NCI-H345 treated with DMSO at 0.1 percent for 48 hours (cell line): ENCODE results near the gene NCOA5.
"Not testable (repeated sequence)": the region's sequence is repeated elsewhere in the genome, so short reads cannot be mapped to it uniquely, and the experiment has no call there.

ENCODE experiments used
- DNase-seq: peaks from one replicate; lab custom pipeline; 2025; ENCODE audit not compliant: unreplicated experiment; lab: John Stamatoyannopoulos, UW

NCOA5 gene

GRCh38 chr20:46093531-46093930 lies 3.8 kb upstream of the NCOA5 start:
- DNase-seq, result no peak

DNA sequence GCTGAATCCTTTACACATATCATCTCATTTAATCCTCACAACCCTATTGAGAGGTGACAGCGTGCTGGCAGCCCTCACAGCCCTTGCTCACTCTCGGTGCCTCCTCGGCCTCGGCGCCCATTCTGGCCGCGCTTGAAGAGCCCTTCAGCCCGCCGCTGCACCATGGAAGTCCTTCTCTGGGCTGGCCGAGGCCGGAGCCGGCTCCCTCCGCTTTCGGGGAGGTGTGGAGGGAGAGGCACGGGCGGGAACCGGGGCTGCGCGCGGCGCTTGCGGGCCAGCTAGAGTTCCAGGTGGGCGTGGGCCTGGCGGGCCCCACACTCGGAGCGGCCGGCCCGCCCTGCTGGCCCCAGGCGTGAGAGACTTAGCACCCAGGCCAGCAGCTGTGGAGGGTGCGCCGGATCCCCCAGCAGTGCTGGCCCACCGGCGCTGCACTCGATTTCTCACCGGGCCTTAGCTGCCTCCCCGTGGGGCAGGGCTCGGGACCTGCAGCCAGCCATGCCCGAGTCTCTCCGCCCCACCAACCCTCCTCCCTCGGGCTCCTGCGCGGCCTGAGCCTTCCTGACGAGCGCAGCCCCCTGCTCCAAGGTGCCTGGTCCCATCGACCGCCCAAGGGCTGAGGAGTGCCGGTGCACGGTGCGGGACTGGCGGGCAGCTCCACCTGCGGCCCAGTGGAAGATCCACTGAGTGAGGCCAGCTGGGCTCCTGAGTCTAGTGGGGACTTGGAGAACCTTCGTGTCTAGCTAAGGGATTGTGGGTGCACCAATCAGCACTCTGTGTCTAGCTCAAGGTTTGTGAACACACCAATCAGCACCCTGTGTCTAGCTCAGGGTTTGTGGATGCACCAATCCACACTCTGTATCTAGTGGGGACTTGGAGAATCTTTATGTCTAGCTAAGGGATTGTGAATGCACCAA lies 2.1 kb upstream of the NCOA5 start:
- not testable (repeated sequence) for DNase-seq

GRCh38 chr20:46089167-46089416 lies 670 bp downstream of the NCOA5 start:
- DNase-seq, result no peak

- DNase-seq, result no peak
Observed at GRCh38 chr20:46088409-46089166, 1.2 kb downstream of the NCOA5 start.

DNA sequence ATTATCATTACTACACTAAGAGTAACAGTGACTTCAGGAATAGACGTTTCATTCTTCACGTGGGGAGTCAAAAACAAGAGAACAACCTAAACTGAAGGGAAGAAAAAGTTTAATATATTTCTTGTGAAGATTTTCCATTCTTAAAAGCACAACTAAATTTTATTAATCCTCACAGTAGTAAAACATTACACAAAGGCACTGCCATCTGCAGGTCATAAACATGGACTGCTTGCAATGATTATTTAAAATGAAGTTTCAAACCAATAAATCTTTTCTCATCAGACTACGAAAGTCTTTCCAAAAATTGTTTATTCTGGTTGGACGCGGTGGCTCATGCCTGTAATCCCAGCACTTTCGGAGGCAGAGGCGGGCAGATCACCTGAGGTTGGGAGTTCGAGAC lies 2.6 kb downstream of the NCOA5 start:
- no peak for DNase-seq

DNA sequence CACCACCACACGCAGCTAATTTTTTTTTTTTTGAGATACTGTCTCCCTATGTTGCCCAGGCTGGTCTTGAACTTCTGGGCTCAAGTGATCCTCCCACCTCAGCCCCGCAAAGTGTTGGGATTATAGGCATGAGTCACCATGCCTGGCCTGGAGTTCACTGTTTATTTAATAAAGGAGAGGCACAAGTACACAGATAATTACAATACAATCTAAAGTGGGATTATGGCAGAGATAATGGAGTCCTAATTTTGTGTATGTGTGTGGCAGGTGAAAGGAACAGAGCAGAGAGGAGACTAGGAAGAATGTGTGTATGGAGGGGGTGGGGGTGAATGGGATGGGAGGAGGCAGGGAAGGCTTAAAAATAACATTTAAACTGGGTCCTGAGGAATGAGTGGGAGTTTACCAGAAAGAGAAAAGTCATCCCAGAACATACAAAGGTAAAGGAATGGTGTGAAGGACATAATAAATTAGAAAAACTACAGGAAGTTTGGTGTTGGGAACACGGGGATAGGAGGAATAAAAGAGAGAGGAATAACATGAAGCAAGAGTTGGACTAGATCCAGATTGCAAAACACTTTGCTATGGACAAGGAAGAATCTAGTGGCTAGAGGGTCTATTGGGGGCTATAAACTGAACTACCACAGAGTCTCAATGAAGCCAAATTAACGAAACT lies 4.4 kb downstream of the NCOA5 start:
- no peak for DNase-seq

GRCh38 chr20:46084805-46085178 lies 5.0 kb downstream of the NCOA5 start:
- DNase-seq, result no peak

DNA sequence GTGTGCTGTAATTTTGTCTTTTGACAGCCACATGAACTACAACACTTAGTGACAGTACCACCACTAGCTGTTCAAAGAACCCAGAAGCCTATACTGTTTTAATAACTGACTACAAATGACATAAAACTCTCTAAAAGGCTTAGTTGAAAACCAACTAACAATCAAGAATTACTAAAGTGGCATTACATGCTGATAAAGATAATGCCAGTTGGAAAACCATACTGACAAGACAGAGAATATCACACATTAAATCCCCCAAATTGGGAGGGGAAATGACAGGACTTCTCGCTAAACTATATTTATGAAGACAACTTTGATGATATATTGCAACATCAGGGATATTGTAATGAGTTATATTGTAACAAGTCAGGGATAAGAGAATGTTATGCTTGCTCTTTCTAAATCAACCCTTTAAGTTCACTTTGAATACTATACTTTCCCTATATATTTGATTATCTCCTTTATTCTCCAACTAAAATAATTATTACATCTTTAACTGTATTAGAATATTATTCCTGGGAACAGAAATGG lies 6.2 kb downstream of the NCOA5 start:
- DNase-seq, result no peak

DNA sequence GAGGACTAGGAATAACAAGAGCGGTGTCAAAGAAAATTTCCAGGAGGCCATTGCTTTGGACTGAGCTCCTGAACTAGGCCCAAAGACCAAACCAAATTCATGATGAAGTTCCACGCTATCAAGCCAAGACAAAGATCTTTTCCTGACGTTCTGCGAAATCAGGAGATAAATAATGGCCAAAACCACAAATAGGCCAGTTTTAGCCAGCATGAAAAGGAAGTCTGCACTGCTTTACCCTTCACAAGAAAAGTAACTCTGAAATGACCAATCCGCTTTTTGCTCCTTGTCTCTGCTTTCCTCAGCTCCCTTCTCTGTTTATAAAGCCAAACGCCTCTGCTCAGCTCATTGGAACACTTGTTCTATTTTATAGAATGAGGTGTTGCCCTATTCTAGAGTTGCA lies 6.7 kb downstream of the NCOA5 start:
- DNase-seq, result no peak

DNA sequence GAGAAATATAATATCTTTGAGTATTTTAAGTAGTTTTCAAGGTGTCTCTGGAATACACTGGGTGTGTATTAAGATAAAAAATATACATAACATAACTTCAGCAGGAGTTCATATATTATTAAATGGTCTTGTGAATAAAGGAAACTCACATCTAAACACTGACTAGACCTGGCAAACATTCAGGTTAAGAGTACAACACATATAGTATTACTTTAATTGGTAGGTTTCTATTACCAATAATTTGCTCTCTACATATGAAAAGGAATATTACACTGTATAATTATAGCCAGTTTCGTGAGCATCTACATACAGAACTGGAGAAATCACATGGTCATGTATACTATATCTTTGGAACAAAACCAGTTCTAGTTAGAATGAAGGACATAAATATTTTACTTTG lies 8.7 kb downstream of the NCOA5 start:
- DNase-seq, result no peak

GRCh38 chr20:46078954-46079353 lies 10.8 kb downstream of the NCOA5 start:
- DNase-seq, result no peak

DNA sequence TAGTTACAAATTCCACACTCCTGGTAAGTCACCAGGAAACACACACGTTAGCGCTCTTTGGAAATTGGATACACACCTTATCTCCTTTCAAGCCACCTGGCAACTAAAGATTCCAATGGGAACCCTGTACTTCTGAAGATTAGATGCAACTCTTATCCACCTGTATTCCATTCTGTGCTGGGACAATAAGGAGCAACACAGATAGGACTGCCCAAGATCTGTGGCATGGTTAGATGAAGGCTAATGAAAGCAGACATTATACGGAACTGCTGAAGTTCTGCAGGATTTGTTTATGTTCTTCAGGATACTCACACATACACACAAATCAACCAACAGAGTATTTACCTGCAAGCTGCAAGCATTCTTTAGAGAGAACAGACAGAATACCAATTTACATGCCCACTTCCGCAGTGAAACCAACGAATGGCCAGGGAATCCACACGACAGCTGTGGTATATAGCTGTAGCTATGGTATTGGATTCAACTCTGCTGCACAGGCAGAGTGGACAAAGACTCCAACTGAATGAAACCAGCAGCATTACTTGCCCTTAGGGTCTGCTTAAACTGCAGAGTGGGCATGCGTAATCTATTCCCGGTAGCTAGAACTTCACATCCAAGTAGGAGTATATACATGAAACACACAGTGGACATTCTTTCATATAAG lies 12.0 kb downstream of the NCOA5 start:
- no peak for DNase-seq

GRCh38 chr20:46076806-46077205 lies 13.0 kb downstream of the NCOA5 start:
- no peak for DNase-seq

- DNase-seq, result no peak
Observed at GRCh38 chr20:46074006-46074405, 15.8 kb downstream of the NCOA5 start.

- no peak for DNase-seq
Observed at GRCh38 chr20:46073443-46073842, 16.3 kb downstream of the NCOA5 start.

DNA sequence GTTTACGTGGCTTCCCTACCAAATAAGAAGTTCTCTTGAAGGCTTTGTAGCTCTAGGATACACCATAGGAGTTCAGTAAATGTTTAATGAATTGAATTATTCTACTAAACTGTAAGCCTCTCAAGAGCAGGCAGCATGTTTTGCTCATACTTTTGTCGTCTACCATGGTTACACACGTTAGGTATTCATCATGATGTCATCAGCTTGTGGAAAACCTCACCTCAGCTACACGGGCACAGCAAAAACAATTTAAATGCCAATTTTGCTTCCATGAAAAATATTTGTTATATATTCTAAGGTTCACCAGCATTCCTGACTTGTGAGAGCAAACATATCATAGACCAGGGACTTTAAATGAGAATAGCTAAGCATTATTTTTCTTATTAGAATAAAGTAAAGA lies 16.7 kb downstream of the NCOA5 start:
- DNase-seq, result no peak

- no peak for DNase-seq
Observed at GRCh38 chr20:46071573-46071972, 18.2 kb downstream of the NCOA5 start.

GRCh38 chr20:46070215-46070900 lies 19.4 kb downstream of the NCOA5 start:
- DNase-seq, result no peak

DNA sequence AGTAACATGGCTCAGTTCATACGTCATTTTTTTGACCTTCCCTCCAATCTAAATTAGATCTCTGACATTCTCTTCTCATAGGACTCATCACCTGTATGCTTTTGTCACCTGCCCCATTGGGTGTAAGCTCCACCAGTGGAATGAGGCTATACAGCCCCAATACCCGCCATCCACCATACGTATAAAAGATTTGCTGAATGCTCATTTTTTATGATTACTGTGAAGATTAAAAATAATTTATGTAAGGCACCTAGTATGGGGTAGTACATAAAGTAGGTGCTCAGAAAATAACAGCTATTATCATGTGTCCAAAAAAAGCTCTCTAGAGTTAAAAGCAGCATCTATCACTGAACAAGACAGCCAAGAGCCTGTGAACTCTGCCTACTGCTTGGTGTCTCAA lies 24.1 kb downstream of the NCOA5 start:
- DNase-seq, result no peak

GRCh38 chr20:46065006-46065405 lies 24.8 kb downstream of the NCOA5 start:
- no peak for DNase-seq

- no peak for DNase-seq
Observed at GRCh38 chr20:46063652-46064054, 26.1 kb downstream of the NCOA5 start.
